GM12878 (cell line): Measurements from ENCODE around the gene SLC34A1. TPM values are rescaled to one million over a fixed set of nuclear protein-coding genes. Genes with fewer than 3 reads are reported as not detected.
A peak's percentile ranks its signal among the peaks of the same experiment; 100 is the strongest.

Source experiments
- BMI1 ChIP-seq: fragments of 450-650 bp; IDR thresholded peaks from 2 replicates; pipeline ENCODE4 v1.6.1; 2016; ENCODE audit warnings: mild to moderate bottlenecking, moderate library complexity, borderline replicate concordance
- CBX5 ChIP-seq: sonication (generic); IDR thresholded peaks from 2 replicates; pipeline ENCODE4 v1.6.1; 2016; ENCODE audit warnings: low read depth, moderate library complexity, mild to moderate bottlenecking, inconsistent platforms
- JUND ChIP-seq: IDR thresholded peaks from 2 replicates; pipeline ENCODE4 v1.6.1; 2012; ENCODE audit warnings: low read depth, mild to moderate bottlenecking, low read length, improper control_type of control experiment, moderate library complexity
- MEF2B ChIP-seq: fragments of 450-650 bp; IDR thresholded peaks from 2 replicates; pipeline ENCODE4 v1.6.1; 2018; ENCODE audit warnings: mild to moderate bottlenecking, moderate library complexity; ENCODE audit not compliant: partially characterized antibody, poor library complexity, severe bottlenecking
- MXI1 ChIP-seq: fragments of 150-350 bp; IDR thresholded peaks from 2 replicates; pipeline ENCODE4 v1.6.1; 2011; ENCODE audit warnings: low read depth, mild to moderate bottlenecking, inconsistent platforms, low read length, improper control_type of control experiment
- NBN ChIP-seq: fragments of 450-650 bp; IDR thresholded peaks from 2 replicates; pipeline ENCODE4 v1.6.1; 2016
- PKNOX1 ChIP-seq: fragments of 450-650 bp; IDR thresholded peaks from 2 replicates; pipeline ENCODE4 v1.6.1; 2016; ENCODE audit warnings: mild to moderate bottlenecking
- SKIL ChIP-seq: fragments of 450-650 bp; IDR thresholded peaks from 2 replicates; pipeline ENCODE4 v1.6.1; 2017; ENCODE audit warnings: mild to moderate bottlenecking, low read depth, inconsistent platforms; ENCODE audit not compliant: poor library complexity, severe bottlenecking
- STAT3 ChIP-seq: IDR thresholded peaks from 2 replicates; pipeline ENCODE4 v1.6.1; 2011; ENCODE audit warnings: low read depth, low read length, improper control_type of control experiment
- ZNF24 ChIP-seq: fragments of 450-650 bp; IDR thresholded peaks from 2 replicates; pipeline ENCODE4 v1.6.1; 2017; ENCODE audit warnings: antibody characterized with exemption, mild to moderate bottlenecking
- polyA plus RNA-seq, 11 experiments: library from polyadenylated mRNA; depleted of rRNA in 4 of 11; unstranded in 6 of 11; stranded (reverse) in 5 of 11; fragments of >200 nt; fragmentation: Nextera tagmentation in 4 of 11; fragmentation: Illumina TruSeq in 1 of 11; extraction: Ambion mirVana in 4 of 11; extraction: Trizol in 1 of 11; gene quantifications; 1 replicate in 1 of 11; 2 replicates in 10 of 11; pipeline versions ENCODE4 v1.2.1 to v1.2.3, GENCODE V29; 2011 to 2016; ENCODE audit warnings: inconsistent platforms in 2 of 11, missing spikeins in 2 of 11, low read depth in 1 of 11
- total RNA-seq, 4 experiments: library from RNA; depleted of rRNA in 3 of 4; stranded (reverse); fragments of >200 nt in 3 of 4; fragmentation: Illumina TruSeq in 1 of 4; extraction: Trizol in 1 of 4; gene quantifications; 2 replicates each; pipeline versions ENCODE4 v1.2.1 to v1.2.3, GENCODE V29; 2013 to 2021
- TF ChIP-seq, protein P1 (sequence below): IDR thresholded peaks from 2 replicates; pipeline ENCODE4 v1.6.1; 2012; ENCODE audit warnings: improper control_type of control experiment, low read depth, low read length; ENCODE audit not compliant: insufficient replicate concordance
- TF ChIP-seq, protein P2 (sequence below): fragments of 450-650 bp; formaldehyde crosslinking; IDR thresholded peaks from 2 replicates; pipeline ENCODE4 v1.4.0; 2022; ENCODE audit warnings: mild to moderate bottlenecking, moderate library complexity
- TF ChIP-seq, protein P3 (sequence below): IDR thresholded peaks from 2 replicates; pipeline ENCODE4 v1.6.1; 2012; ENCODE audit warnings: mild to moderate bottlenecking, low read depth, low read length

Gene SLC34A1
- total and polyA plus RNA-seq, 10 of the 15 experiments (the other 5 are each of a cell fraction or from before 2014, with no cell fraction given): 0.03 to 0.14 (median 0.09) TPM; not detected in 2

GRCh38 chr5:177430140-177430951 lies 46.1 kb downstream of the SLC34A1 start (continued):
- no peak for TF ChIP-seq ZNF24
- TF ChIP-seq, protein P1, sequence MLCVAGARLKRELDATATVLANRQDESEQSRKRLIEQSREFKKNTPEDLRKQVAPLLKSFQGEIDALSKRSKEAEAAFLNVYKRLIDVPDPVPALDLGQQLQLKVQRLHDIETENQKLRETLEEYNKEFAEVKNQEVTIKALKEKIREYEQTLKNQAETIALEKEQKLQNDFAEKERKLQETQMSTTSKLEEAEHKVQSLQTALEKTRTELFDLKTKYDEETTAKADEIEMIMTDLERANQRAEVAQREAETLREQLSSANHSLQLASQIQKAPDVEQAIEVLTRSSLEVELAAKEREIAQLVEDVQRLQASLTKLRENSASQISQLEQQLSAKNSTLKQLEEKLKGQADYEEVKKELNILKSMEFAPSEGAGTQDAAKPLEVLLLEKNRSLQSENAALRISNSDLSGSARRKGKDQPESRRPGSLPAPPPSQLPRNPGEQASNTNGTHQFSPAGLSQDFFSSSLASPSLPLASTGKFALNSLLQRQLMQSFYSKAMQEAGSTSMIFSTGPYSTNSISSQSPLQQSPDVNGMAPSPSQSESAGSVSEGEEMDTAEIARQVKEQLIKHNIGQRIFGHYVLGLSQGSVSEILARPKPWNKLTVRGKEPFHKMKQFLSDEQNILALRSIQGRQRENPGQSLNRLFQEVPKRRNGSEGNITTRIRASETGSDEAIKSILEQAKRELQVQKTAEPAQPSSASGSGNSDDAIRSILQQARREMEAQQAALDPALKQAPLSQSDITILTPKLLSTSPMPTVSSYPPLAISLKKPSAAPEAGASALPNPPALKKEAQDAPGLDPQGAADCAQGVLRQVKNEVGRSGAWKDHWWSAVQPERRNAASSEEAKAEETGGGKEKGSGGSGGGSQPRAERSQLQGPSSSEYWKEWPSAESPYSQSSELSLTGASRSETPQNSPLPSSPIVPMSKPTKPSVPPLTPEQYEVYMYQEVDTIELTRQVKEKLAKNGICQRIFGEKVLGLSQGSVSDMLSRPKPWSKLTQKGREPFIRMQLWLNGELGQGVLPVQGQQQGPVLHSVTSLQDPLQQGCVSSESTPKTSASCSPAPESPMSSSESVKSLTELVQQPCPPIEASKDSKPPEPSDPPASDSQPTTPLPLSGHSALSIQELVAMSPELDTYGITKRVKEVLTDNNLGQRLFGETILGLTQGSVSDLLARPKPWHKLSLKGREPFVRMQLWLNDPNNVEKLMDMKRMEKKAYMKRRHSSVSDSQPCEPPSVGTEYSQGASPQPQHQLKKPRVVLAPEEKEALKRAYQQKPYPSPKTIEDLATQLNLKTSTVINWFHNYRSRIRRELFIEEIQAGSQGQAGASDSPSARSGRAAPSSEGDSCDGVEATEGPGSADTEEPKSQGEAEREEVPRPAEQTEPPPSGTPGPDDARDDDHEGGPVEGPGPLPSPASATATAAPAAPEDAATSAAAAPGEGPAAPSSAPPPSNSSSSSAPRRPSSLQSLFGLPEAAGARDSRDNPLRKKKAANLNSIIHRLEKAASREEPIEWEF: no peak
- TF ChIP-seq STAT3: no peak
- no peak for TF ChIP-seq PKNOX1
- TF ChIP-seq BMI1: no peak
- TF ChIP-seq, protein P2, sequence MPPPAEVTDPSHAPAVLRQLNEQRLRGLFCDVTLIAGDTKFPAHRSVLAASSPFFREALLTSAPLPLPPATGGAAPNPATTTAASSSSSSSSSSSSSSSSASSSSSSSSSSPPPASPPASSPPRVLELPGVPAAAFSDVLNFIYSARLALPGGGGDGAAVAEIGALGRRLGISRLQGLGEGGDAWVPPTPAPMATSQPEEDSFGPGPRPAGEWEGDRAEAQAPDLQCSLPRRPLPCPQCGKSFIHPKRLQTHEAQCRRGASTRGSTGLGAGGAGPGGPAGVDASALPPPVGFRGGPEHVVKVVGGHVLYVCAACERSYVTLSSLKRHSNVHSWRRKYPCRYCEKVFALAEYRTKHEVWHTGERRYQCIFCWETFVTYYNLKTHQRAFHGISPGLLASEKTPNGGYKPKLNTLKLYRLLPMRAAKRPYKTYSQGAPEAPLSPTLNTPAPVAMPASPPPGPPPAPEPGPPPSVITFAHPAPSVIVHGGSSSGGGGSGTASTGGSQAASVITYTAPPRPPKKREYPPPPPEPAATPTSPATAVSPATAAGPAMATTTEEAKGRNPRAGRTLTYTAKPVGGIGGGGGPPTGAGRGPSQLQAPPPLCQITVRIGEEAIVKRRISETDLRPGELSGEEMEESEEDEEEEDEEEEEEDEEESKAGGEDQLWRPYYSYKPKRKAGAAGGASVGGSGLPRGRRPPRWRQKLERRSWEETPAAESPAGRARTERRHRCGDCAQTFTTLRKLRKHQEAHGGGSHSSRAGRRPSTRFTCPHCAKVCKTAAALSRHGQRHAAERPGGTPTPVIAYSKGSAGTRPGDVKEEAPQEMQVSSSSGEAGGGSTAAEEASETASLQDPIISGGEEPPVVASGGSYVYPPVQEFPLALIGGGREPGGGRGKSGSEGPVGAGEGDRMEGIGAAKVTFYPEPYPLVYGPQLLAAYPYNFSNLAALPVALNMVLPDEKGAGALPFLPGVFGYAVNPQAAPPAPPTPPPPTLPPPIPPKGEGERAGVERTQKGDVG (CRISPR knock-in tag): no peak
- no peak for TF ChIP-seq MEF2B
- 0 out of 2 replicates have a peak, but pooled peaks have one; percentile 14 for TF ChIP-seq MXI1
- no peak for TF ChIP-seq CBX5
- TF ChIP-seq SKIL: no peak
- TF ChIP-seq, protein P3, sequence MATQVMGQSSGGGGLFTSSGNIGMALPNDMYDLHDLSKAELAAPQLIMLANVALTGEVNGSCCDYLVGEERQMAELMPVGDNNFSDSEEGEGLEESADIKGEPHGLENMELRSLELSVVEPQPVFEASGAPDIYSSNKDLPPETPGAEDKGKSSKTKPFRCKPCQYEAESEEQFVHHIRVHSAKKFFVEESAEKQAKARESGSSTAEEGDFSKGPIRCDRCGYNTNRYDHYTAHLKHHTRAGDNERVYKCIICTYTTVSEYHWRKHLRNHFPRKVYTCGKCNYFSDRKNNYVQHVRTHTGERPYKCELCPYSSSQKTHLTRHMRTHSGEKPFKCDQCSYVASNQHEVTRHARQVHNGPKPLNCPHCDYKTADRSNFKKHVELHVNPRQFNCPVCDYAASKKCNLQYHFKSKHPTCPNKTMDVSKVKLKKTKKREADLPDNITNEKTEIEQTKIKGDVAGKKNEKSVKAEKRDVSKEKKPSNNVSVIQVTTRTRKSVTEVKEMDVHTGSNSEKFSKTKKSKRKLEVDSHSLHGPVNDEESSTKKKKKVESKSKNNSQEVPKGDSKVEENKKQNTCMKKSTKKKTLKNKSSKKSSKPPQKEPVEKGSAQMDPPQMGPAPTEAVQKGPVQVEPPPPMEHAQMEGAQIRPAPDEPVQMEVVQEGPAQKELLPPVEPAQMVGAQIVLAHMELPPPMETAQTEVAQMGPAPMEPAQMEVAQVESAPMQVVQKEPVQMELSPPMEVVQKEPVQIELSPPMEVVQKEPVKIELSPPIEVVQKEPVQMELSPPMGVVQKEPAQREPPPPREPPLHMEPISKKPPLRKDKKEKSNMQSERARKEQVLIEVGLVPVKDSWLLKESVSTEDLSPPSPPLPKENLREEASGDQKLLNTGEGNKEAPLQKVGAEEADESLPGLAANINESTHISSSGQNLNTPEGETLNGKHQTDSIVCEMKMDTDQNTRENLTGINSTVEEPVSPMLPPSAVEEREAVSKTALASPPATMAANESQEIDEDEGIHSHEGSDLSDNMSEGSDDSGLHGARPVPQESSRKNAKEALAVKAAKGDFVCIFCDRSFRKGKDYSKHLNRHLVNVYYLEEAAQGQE: no peak
- TF ChIP-seq NBN: no peak
- TF ChIP-seq JUND: no peak
